Measurements from ENCODE around the gene PHKA2.
"Not testable (repeated sequence)": the region's sequence is repeated elsewhere in the genome, so short reads cannot be mapped to it uniquely, and the experiment has no call there.

The PHKA2 gene

GRCh38 chrX:19024366-19024765 lies 40.5 kb upstream of the PHKA2 start:
- no peak overlapping the region for H3K4me2 ChIP-seq (ENCODE audit: low read length)
- no peaks in the 10 kb centered on the region for H4K20me1 ChIP-seq (ENCODE audit: insufficient read depth, low read length)
- no peaks in the 10 kb centered on the region for H3K4me1 ChIP-seq (ENCODE audit: low read length)
- H3K4me3 ChIP-seq (ENCODE audit: low read length): no peak overlapping the region
- H3K9me3 ChIP-seq (ENCODE audit: insufficient read depth, low read length): no peaks in the 10 kb centered on the region
- H3K27me3 ChIP-seq (ENCODE audit: low read depth, low read length): no peaks in the 10 kb centered on the region
- H3K79me2 ChIP-seq (ENCODE audit: low read length): no peaks in the 10 kb centered on the region
- TF ChIP-seq CTCF (IDR thresholded peaks at IDR 0.05; ENCODE audit: low read depth, low read length): no peak
- TF ChIP-seq EZH2phosphoT487 (IDR thresholded peaks at IDR 0.05; ENCODE audit: low read depth): no peak
- no peak overlapping the region for H3K27ac ChIP-seq (ENCODE audit: low read length)
- no peak overlapping the region for H3K9ac ChIP-seq (ENCODE audit: low read length)
- H2AFZ ChIP-seq (ENCODE audit: low read depth, low read length): no peak overlapping the region
- no peaks in the 10 kb centered on the region for H3K36me3 ChIP-seq (replicated peaks; ENCODE audit: low read depth, low read length)

- Histone ChIP-seq H3K79me2 (ENCODE audit: low read length) (no peaks in the 10 kb centered on the region), H4K20me1 (ENCODE audit: insufficient read depth, low read length) (no peaks in the 10 kb centered on the region), H3K36me3 (replicated peaks; ENCODE audit: low read depth, low read length) (no peaks in the 10 kb centered on the region), H3K27ac (ENCODE audit: low read length) (no peak overlapping the region), H3K9ac (ENCODE audit: low read length) (no peak overlapping the region), H2AFZ (ENCODE audit: low read depth, low read length) (no peak overlapping the region), H3K4me3 (ENCODE audit: low read length) (no peak overlapping the region), H3K4me2 (ENCODE audit: low read length) (no peak overlapping the region), H3K4me1 (ENCODE audit: low read length) (no peaks in the 10 kb centered on the region), H3K27me3 (ENCODE audit: low read depth, low read length) (no peaks in the 10 kb centered on the region), H3K9me3 (ENCODE audit: insufficient read depth, low read length) (no peaks in the 10 kb centered on the region)
- no peak for TF ChIP-seq EZH2phosphoT487 (IDR thresholded peaks at IDR 0.05; ENCODE audit: low read depth)
- TF ChIP-seq CTCF (IDR thresholded peaks at IDR 0.05; ENCODE audit: low read depth, low read length): no peak
These were observed 36.1 kb upstream of the PHKA2 start for GRCh38 chrX:19019996-19020395.

GRCh38 chrX:19017271-19017670 lies 33.4 kb upstream of the PHKA2 start:
- H3K27ac ChIP-seq (ENCODE audit: low read length): no peak overlapping the region
- H3K4me2 ChIP-seq (ENCODE audit: low read length): no peak overlapping the region

GRCh38 chrX:19016614-19017013 lies 32.7 kb upstream of the PHKA2 start:
- H3K4me2 ChIP-seq (ENCODE audit: low read length); H3K4me1 ChIP-seq (ENCODE audit: low read length); H2AFZ ChIP-seq (ENCODE audit: low read depth, low read length); H3K9ac ChIP-seq (ENCODE audit: low read length); H4K20me1 ChIP-seq (ENCODE audit: insufficient read depth, low read length); H3K79me2 ChIP-seq (ENCODE audit: low read length); H3K9me3 ChIP-seq (ENCODE audit: insufficient read depth, low read length); H3K27me3 ChIP-seq (ENCODE audit: low read depth, low read length); H3K4me3 ChIP-seq (ENCODE audit: low read length); H3K36me3 ChIP-seq (replicated peaks; ENCODE audit: low read depth, low read length); H3K27ac ChIP-seq (ENCODE audit: low read length): not testable (repeated sequence)

More at GRCh38 chrX:19017271-19017670, 33.4 kb upstream of the PHKA2 start:
- H3K4me1 ChIP-seq (ENCODE audit: low read length): no peaks in the 10 kb centered on the region
- no peak overlapping the region for H3K4me3 ChIP-seq (ENCODE audit: low read length)
- no peak overlapping the region for H2AFZ ChIP-seq (ENCODE audit: low read depth, low read length)
- TF ChIP-seq EZH2phosphoT487 (IDR thresholded peaks at IDR 0.05; ENCODE audit: low read depth) (no peak), CTCF (IDR thresholded peaks at IDR 0.05; ENCODE audit: low read depth, low read length) (peak; percentile 59)
- H3K9ac ChIP-seq (ENCODE audit: low read length): no peak overlapping the region
- no peaks in the 10 kb centered on the region for H3K9me3 ChIP-seq (ENCODE audit: insufficient read depth, low read length)
- no peaks in the 10 kb centered on the region for H4K20me1 ChIP-seq (ENCODE audit: insufficient read depth, low read length)
- no peaks in the 10 kb centered on the region for H3K36me3 ChIP-seq (replicated peaks; ENCODE audit: low read depth, low read length)
- no peaks in the 10 kb centered on the region for H3K79me2 ChIP-seq (ENCODE audit: low read length)
- no peaks in the 10 kb centered on the region for H3K27me3 ChIP-seq (ENCODE audit: low read depth, low read length)

GRCh38 chrX:19007868-19008267 lies 24.0 kb upstream of the PHKA2 start:
- Histone ChIP-seq H3K36me3 (replicated peaks; ENCODE audit: low read depth, low read length) (no peaks in the 10 kb centered on the region), H3K27me3 (ENCODE audit: low read depth, low read length) (no peaks in the 10 kb centered on the region), H4K20me1 (ENCODE audit: insufficient read depth, low read length) (no peaks in the 10 kb centered on the region), H3K9ac (ENCODE audit: low read length) (no peak overlapping the region), H3K27ac (ENCODE audit: low read length) (no peak overlapping the region), H3K9me3 (ENCODE audit: insufficient read depth, low read length) (no peaks in the 10 kb centered on the region), H3K4me2 (ENCODE audit: low read length) (no peak overlapping the region), H3K4me1 (ENCODE audit: low read length) (no peaks in the 10 kb centered on the region), H3K4me3 (ENCODE audit: low read length) (no peak overlapping the region), H2AFZ (ENCODE audit: low read depth, low read length) (no peak overlapping the region), H3K79me2 (ENCODE audit: low read length) (no peaks in the 10 kb centered on the region)
- TF ChIP-seq CTCF (IDR thresholded peaks at IDR 0.05; ENCODE audit: low read depth, low read length) (no peak), EZH2phosphoT487 (IDR thresholded peaks at IDR 0.05; ENCODE audit: low read depth) (no peak)

Measured in OCI-LY3 (cell line).